CD14-positive monocyte (primary cell): Measurements from ENCODE around the gene C2CD2. TPM values are rescaled to one million over a fixed set of nuclear protein-coding genes. Genes with fewer than 3 reads are reported as not detected.

Experiments used
- DNase-seq, 3 donors: peaks; one replicate each; pipeline ENCODE4 v3.0.0-alpha.2; 2011 to 2022
- H2AFZ ChIP-seq: 2 replicates; pipeline ENCODE4 v1.6.0; 2012; ENCODE audit warnings: mild to moderate bottlenecking, low read depth, low read length, inconsistent platforms; ENCODE audit not compliant: insufficient read depth, poor library complexity, severe bottlenecking
- H3K27ac ChIP-seq, 2 donors: 1 replicate in 1 of 2; 2 replicates in 1 of 2; pipeline ENCODE4 v1.5.1; 2012 to 2013; ENCODE audit warnings: low read length in 2 of 2, control low read depth in 1 of 2, inconsistent platforms in 1 of 2, low read depth in 1 of 2, mild to moderate bottlenecking in 1 of 2
- H3K27me3 ChIP-seq, 2 donors: one replicate each; pipeline versions ENCODE4 v1.6.0 to v1.6.1; 2011 to 2013; ENCODE audit warnings: low read length in 2 of 2; ENCODE audit not compliant: control insufficient read depth in 2 of 2, insufficient read depth in 2 of 2
- H3K36me3 ChIP-seq, 2 donors: replicated peaks in 1 of 2; 1 replicate in 1 of 2; 2 replicates in 1 of 2; pipeline versions ENCODE4 v1.5.1 to v1.6.1; 2012 to 2013; ENCODE audit warnings: low read length in 2 of 2, control low read depth in 1 of 2, inconsistent platforms in 1 of 2, mild to moderate bottlenecking in 1 of 2; ENCODE audit not compliant: insufficient read depth in 2 of 2, control insufficient read depth in 1 of 2
- H3K4me1 ChIP-seq, 2 donors: 1 replicate in 1 of 2; 2 replicates in 1 of 2; pipeline versions ENCODE4 v1.5.1 to v1.6.1; 2012 to 2013; ENCODE audit warnings: low read length in 2 of 2, control low read depth in 1 of 2, inconsistent platforms in 1 of 2, mild to moderate bottlenecking in 1 of 2, moderate library complexity in 1 of 2; ENCODE audit not compliant: insufficient read depth in 2 of 2, control insufficient read depth in 1 of 2
- H3K4me2 ChIP-seq: replicated peaks from 2 replicates; pipeline ENCODE3; 2012; ENCODE audit warnings: low read length, moderate library complexity, mild to moderate bottlenecking; ENCODE audit not compliant: poor library complexity, severe bottlenecking; ENCODE audit errors: extremely low read depth
- H3K4me3 ChIP-seq, 3 experiments: fragments of 200-600 bp in 1 of 3; sonication (generic) in 1 of 3; replicated peaks in 1 of 3; 1 replicate in 2 of 3; 2 replicates in 1 of 3; pipeline ENCODE4 v1.5.1; 2011 to 2013; ENCODE audit warnings: low read length in 3 of 3, mild to moderate bottlenecking in 3 of 3, control low read depth in 2 of 3, low read depth in 2 of 3, inconsistent platforms in 1 of 3, moderate library complexity in 1 of 3
- H3K79me2 ChIP-seq: 2 replicates; pipeline ENCODE4 v1.6.0; 2012; ENCODE audit warnings: mild to moderate bottlenecking, control low read depth, inconsistent platforms, low read length, moderate library complexity; ENCODE audit not compliant: insufficient read depth
- H3K9ac ChIP-seq: 2 replicates; pipeline ENCODE4 v1.6.0; 2017; ENCODE audit warnings: low read length, mild to moderate bottlenecking; ENCODE audit not compliant: insufficient read depth, poor library complexity, severe bottlenecking
- H3K9me3 ChIP-seq, 2 donors: replicated peaks in 1 of 2; 1 replicate in 1 of 2; 2 replicates in 1 of 2; pipeline versions ENCODE4 v1.5.1 to v1.6.1; 2012 to 2013; ENCODE audit warnings: low read length in 2 of 2, control low read depth in 1 of 2; ENCODE audit not compliant: control insufficient read depth in 1 of 2, insufficient read depth in 1 of 2
- H4K20me1 ChIP-seq: 2 replicates; pipeline ENCODE4 v1.6.0; 2012; ENCODE audit warnings: mild to moderate bottlenecking, low read length, control low read depth, moderate library complexity; ENCODE audit not compliant: insufficient read depth
- H3K27ac Mint-ChIP-seq, 7 donors: one replicate each; pipeline ENCODE4 v1.8.0; 2020; ENCODE audit warnings: mild to moderate bottlenecking in 7 of 7, mixed read lengths in 7 of 7, moderate library complexity in 6 of 7, inconsistent platforms in 2 of 7
- H3K27me3 Mint-ChIP-seq, 3 donors: one replicate each; pipeline ENCODE4 v1.8.0; 2021 to 2022; ENCODE audit warnings: low read depth in 3 of 3, mild to moderate bottlenecking in 3 of 3, mixed read lengths in 3 of 3, moderate library complexity in 3 of 3, inconsistent platforms in 1 of 3
- H3K36me3 Mint-ChIP-seq, 2 donors: one replicate each; pipeline ENCODE4 v1.8.0; 2020; ENCODE audit warnings: mixed read lengths in 2 of 2, inconsistent platforms in 1 of 2, mild to moderate bottlenecking in 1 of 2
- H3K4me1 Mint-ChIP-seq: one replicate; pipeline ENCODE4 v1.8.0; 2020; ENCODE audit warnings: mild to moderate bottlenecking, mixed read lengths
- H3K4me3 Mint-ChIP-seq, 2 donors: one replicate each; pipeline ENCODE4 v1.8.0; 2020; ENCODE audit warnings: mild to moderate bottlenecking in 2 of 2, mixed read lengths in 2 of 2, moderate library complexity in 1 of 2
- H3K9me3 Mint-ChIP-seq, 7 donors: one replicate each; pipeline ENCODE4 v1.8.0; 2020 to 2022; ENCODE audit warnings: mixed read lengths in 7 of 7, mild to moderate bottlenecking in 6 of 7, moderate library complexity in 6 of 7, inconsistent platforms in 2 of 7
- whole genome bisulfite sequencing: methylation state at CpG from one replicate; pipeline ENCODE4 v1.1.5; 2013; ENCODE audit warnings: missing lambda C conversion rate; ENCODE audit not compliant: insufficient coverage; 5-methylcytosine and 5-hydroxymethylcytosine counted together
- intact Hi-C, 2 donors: fragments of 100-400 bp; cut with micrococcal nuclease; formaldehyde crosslinking; loops; one replicate each; pipeline versions ENCODE4 v1.15.0 to v1.15.1; 2023
- polyA plus RNA-seq, 3 donors: library from polyadenylated mRNA; depleted of rRNA in 1 of 3; unstranded in 2 of 3; stranded (reverse) in 1 of 3; fragments of 300-500 nt in 2 of 3; fragments of >200 nt in 1 of 3; fragmentation: Illumina TruSeq in 2 of 3; gene quantifications; 1 replicate in 2 of 3; 2 replicates in 1 of 3; pipeline ENCODE4 v1.2.3, GENCODE V29; 2012 to 2021
- TF ChIP-seq, protein P1 (sequence below): fragments of 200-600 bp; IDR thresholded peaks from one replicate; pipeline ENCODE4 v1.8.0; 2022; ENCODE audit warnings: antibody characterized with exemption, mild to moderate bottlenecking

Gene C2CD2
- polyA plus RNA-seq, 3 donors: 1.4 to 17.0 (median 3.8) TPM

DNA sequence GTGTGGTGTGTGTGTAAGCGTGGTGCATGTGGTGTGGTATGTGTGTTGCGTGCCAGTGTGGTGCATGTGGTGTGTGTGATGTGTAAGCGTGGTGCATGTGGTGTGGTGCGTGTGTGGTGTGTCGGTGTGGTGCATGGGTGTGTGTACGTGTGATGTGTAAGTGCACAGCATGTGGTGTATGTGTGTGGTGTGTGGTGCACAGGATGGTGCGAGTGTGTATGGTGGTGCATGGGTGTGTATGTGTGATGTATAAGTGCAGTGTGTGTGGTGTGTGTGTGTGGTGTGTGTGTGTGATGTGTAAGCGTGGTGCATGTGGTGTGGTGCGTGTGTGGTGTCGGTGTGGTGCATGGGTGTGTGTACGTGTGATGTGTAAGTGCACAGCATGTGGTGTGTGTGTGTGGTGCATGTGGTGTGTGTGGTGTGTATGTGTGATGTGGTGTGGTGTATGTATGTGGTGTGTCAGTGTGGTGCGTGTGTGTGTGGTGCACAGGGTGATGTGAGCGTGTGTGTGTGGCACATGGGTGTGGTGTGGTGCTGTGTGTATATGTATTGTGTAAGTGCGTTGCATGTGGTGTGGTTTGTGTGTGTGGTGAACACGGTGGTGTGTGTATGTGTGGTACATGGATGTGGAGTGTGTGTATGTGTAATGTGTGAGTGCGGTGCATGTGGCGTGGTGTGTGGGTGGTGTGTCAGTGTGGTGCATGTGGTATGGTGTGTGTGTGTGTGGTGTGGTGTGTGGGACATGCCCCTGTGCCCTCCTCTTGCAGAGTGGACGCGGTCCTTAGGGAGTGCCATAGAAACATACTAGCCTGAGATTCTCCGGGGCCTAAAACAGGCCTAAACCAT lies 1.1 kb upstream of the C2CD2 start:
- DNase-seq: no peak
- Histone ChIP-seq H3K27ac (no peak overlapping the region), H3K36me3 (no peaks in the 10 kb centered on the region), H2AFZ (no peak overlapping the region), H3K4me1 (peaks cover 17 to 22% of the 10 kb centered on the region in 2 donors), H3K4me2 (peak overlapping the region; percentile 94), H3K79me2 (peaks cover 8% of the 10 kb centered on the region), H3K27me3 (peaks cover 0 to 3% of the 10 kb centered on the region in 2 donors), H3K9ac (no peak overlapping the region), H3K4me3 (no peak overlapping the region), H3K9me3 (no peaks in the 10 kb centered on the region), H4K20me1 (peaks cover 9% of the 10 kb centered on the region)
- Mint-ChIP-seq H3K4me1 (peaks cover 24% of the 10 kb centered on the region), H3K27ac (peak overlapping the region in 1 of 7 donors; percentile 24), H3K9me3 (peaks cover 0 to 3% (median 0%) of the 10 kb centered on the region in 7 donors), H3K27me3 (peaks cover 4 to 16% (median 9%) of the 10 kb centered on the region in 3 donors), H3K36me3 (peaks cover under 1 to 9% of the 10 kb centered on the region in 2 donors), H3K4me3 (peak overlapping the region; percentile 61 to 76)
- intact Hi-C loops: no loop called here
- TF ChIP-seq, protein P1, sequence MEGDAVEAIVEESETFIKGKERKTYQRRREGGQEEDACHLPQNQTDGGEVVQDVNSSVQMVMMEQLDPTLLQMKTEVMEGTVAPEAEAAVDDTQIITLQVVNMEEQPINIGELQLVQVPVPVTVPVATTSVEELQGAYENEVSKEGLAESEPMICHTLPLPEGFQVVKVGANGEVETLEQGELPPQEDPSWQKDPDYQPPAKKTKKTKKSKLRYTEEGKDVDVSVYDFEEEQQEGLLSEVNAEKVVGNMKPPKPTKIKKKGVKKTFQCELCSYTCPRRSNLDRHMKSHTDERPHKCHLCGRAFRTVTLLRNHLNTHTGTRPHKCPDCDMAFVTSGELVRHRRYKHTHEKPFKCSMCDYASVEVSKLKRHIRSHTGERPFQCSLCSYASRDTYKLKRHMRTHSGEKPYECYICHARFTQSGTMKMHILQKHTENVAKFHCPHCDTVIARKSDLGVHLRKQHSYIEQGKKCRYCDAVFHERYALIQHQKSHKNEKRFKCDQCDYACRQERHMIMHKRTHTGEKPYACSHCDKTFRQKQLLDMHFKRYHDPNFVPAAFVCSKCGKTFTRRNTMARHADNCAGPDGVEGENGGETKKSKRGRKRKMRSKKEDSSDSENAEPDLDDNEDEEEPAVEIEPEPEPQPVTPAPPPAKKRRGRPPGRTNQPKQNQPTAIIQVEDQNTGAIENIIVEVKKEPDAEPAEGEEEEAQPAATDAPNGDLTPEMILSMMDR: no peak
- WGBS: 98% methylated on average over 17 of the region's 20 CpGs

DNA sequence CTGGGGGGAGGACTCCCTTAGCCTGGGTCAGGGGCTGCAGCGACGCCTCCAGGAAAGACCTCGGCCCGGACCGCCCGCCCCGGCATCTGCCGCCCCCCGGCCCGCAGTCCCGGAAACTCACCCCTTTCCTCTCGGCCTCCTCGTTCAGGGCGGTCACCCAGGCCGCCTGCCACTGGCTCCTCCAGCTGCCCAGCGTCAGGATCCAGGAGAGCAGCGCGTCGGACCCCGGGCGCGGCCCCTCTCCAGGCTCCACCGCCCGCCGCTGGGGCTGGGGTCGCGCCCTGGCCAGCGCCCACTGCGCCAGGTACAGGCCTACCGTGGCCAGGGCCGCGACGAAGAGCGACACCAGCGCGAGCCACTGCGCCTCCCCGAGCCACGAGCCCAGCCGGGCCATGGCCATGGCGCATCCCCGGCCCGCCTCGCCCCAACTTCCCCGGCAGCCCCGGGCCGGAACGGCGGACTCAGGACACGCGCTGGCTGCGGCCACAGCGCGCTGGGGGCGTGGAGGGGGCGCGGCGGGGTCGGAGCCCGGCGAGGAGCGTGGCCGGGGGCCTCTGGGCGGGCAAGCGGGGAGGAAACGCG lies 478 bp downstream of the C2CD2 start:
- Mint-ChIP-seq H3K9me3 (peaks cover 0 to 3% (median 0%) of the 10 kb centered on the region in 7 donors), H3K4me1 (peaks cover 24% of the 10 kb centered on the region), H3K4me3 (peak overlapping the region; percentile 79 to 89), H3K36me3 (peaks cover 4 to 9% of the 10 kb centered on the region in 2 donors), H3K27me3 (peaks cover 4 to 16% (median 9%) of the 10 kb centered on the region in 3 donors), H3K27ac (no peak overlapping the region)
- peak overlapping the region; percentile 59 to 79 (median 69) for H3K4me3 ChIP-seq
- DNase-seq: peak in 1 of 3 donors; percentile 20
- H3K9me3 ChIP-seq: no peaks in the 10 kb centered on the region
- TF ChIP-seq, protein P1: no peak
- under 1% methylated on average over 67 of the region's 67 CpGs for WGBS
- H3K27ac ChIP-seq: no peak overlapping the region
- intact Hi-C loops: no loop called here
- peak overlapping the region; percentile 94 for H3K4me2 ChIP-seq
- peaks cover 17 to 22% of the 10 kb centered on the region in 2 donors for H3K4me1 ChIP-seq
- no peaks in the 10 kb centered on the region for H3K36me3 ChIP-seq
- H3K79me2 ChIP-seq: peaks cover 10% of the 10 kb centered on the region
- H4K20me1 ChIP-seq: peaks cover 12% of the 10 kb centered on the region
- peak overlapping the region; percentile 80 for H2AFZ ChIP-seq
- peaks cover 0 to 3% of the 10 kb centered on the region in 2 donors for H3K27me3 ChIP-seq
- H3K9ac ChIP-seq: peak overlapping the region; percentile 66
